GM12873 (cell line): ENCODE measurements around the gene MSI2.

Experiments used
- CTCF ChIP-seq: IDR thresholded peaks from 2 replicates; pipeline ENCODE4 v1.5.1; 2012; ENCODE audit warnings: low read depth, mild to moderate bottlenecking, moderate library complexity, low read length, control low read depth; ENCODE audit not compliant: insufficient read depth; ENCODE audit errors: missing control alignments

The MSI2 gene

GRCh38 chr17:57482657-57483056, 226.3 kb downstream of the MSI2 start:
- no peak for TF ChIP-seq CTCF

- no peak for TF ChIP-seq CTCF
Measured at GRCh38 chr17:57484081-57484666, 227.9 kb downstream of the MSI2 start.

GRCh38 chr17:57484826-57485565, 228.7 kb downstream of the MSI2 start:
- no peak for TF ChIP-seq CTCF

GRCh38 chr17:57485566-57485865, 229.2 kb downstream of the MSI2 start:
- TF ChIP-seq CTCF: no peak

GRCh38 chr17:57485916-57486881, 229.9 kb downstream of the MSI2 start:
- no peak for TF ChIP-seq CTCF

- no peak for TF ChIP-seq CTCF
Measured at GRCh38 chr17:57486882-57487301, 230.6 kb downstream of the MSI2 start.

GRCh38 chr17:57487573-57487972, 231.2 kb downstream of the MSI2 start:
- TF ChIP-seq CTCF: no peak
